NCI-H2196 treated with DMSO at 0.1 percent for 48 hours (cell line): ENCODE data around the gene NDUFB2.
"Not testable (repeated sequence)": the region's sequence is repeated elsewhere in the genome, so short reads cannot be mapped to it uniquely, and the experiment has no call there.

ENCODE experiments used
- DNase-seq: peaks from one replicate; lab custom pipeline; 2025; ENCODE audit not compliant: unreplicated experiment; lab: John Stamatoyannopoulos, UW

NDUFB2 gene

DNA sequence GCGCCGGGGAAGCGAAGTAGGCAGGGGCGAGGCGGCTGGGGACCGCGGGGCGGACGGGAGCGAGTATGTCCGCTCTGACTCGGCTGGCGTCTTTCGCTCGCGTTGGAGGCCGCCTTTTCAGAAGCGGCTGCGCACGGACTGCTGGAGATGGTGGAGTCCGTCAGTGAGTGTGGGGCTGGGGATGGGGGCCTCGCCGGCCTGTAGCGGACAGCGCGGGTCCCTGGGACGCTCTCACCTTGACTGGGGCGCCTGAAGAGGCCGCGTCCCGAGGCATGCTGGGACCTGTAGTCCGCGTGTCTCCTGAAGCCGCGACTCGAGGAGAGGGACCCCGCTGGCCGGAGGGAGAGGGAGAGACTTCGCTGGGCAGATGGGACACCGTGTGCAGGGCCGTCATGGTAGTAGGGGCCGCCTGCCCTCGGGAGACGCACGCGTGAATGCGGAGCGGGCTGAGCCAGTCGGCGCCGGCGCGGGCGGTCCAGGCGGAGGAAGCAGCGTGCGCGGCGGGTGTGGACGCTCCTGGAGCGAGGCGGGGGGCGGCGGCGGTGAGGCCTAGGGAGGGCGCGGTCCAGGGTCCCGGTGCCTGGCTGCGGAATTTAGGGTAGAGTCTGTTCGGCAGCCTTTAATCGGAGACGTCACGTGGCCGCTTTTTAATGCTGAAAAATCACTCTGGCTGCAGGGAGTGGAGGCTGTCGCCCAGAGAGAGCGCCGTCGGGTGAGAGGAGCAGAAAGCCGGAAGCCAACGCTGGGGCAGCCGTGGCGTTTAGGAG is at the start of gene NDUFB2:
TSS of gene NDUFB2 (plus strand) at position 29 of the 767 bp plus-strand sequence. CDS start at position 66, 37 bp downstream.
- peak; percentile 83 for DNase-seq

DNA sequence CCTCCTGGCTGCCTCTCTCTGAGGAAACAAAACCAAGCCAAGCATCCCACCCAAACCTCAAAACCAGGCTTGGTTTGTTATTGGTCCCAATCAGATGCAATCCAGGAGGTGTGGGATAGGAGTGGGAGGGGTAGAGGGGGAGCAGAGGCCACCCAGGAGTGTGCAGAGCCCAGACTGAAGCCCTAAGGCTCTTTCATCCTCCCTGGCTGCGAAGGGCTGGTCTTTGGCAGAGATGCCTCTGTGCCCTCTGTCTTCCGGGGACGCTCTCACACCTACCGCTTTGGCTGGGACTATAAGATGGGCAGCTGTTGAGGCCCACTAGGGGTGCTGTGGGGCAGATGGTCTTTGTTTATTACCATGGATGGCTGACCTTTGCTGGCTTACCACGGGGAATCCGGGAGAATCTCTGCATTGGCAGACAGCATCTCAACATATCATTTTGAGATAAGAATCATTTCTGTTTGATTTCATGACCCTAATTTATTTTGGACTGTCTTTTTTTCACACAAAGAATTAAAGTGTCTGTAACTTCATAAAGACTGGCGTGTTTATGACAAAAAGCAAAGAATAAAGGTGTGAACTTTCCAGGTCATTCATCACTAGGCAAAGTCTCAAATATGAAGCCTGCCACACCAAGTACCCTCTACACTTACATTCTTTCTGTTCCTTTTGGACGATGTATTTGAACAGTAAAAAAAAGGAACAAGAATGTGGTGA is 49.4 kb upstream of the NDUFB2 start:
- peak; percentile 27 for DNase-seq

DNA sequence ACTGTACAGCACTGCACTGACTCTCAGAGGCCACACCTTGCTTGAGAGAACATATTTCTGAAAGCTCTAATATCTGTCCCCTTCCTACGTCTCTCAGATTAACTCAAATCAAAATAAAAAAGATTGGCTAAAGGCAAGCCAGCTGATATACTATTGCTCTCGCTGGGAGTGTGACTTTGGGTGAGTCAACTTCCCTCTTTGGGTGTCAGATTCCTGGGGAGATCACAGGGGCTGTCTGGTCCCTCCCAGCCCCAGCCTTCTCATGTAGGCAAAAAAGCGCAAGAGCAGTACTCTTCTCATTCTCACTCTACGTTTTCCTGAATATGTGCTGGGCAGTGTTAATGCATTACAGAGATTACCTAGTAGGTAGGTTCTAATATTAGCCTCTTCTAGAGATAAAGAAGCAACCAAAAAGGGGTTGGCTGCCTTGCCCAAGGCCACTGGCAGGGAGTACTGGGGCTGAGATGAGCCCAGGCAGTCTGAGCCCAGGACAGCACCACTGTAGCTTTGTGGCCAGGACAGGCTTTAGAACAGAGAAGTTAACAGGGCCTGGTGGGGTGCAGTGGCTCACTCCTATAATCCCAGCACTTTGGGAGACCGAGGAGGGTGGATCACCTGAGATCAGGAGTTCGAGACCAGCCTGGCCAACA is 46.8 kb upstream of the NDUFB2 start:
- DNase-seq = no peak

DNA sequence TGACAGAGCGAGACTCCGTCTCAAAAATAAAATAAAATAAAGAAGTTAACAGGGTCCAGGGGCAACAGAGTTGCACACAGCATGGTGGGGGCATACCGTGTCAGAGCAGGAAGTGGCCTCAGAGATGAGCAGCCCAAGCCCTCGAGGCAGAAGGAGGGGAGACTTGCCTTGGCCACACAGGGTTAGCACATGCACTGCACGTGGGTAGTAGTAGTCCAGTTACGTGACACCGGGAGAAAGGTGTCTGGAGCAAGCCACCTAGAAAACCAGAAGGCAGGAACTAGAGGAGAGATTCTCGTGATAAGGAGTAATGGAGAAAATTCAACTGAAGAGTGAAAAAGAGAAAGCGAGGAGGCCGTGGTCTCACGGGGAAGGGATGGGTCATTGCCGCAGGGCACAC is 46.1 kb upstream of the NDUFB2 start:
- no peak for DNase-seq

DNA sequence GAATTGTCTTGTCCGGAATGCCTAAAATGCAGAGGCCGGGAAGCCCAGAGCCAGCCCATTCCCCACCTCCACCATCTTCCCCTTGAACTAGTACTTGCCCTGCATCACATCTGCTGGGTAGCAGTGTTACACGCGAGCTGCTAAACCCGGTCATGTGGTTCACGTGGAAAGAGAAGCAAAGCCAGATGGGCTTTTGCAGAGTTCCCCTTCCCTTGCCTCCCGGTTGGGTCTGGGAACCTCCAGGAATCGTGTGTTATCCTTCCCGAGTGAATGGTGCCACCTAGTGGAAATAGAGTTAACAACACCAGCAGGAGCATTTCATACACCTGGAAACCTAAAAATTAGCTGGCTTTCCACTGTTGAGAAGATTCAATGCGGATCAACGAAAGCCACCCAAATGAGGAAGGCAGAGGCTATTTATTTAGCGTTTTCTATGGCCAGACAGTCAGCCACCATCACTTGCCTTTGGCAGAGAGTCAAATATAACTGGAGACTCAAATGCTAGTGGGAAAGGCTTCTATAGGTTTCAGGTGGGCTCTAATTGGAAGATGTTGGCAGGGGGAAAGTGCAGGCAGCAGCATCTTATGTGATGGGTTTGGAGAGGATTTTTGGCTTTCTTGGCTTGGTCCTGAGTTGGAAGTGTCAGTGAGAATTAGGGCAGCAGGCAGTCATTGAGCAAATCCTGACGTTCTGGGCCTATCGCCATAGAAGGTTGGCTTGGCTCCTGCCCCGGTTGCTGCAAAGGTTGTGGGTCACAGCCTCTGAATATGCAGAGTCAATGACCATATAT is 43.0 kb upstream of the NDUFB2 start:
- peak; percentile 64 for DNase-seq

DNA sequence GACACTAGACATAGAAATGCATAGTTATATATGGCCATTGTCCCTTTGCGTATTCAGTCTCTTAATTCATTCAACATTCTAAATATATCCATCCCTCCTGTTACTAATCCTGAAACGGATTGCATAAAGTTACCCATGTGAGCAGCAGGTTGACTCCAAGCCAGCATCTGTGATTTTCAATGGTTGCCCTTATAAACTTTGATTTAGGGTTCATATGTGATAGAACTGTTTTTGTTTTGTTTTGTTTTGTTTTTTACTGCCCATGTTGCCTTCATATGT is 42.5 kb upstream of the NDUFB2 start:
- no peak for DNase-seq

DNA sequence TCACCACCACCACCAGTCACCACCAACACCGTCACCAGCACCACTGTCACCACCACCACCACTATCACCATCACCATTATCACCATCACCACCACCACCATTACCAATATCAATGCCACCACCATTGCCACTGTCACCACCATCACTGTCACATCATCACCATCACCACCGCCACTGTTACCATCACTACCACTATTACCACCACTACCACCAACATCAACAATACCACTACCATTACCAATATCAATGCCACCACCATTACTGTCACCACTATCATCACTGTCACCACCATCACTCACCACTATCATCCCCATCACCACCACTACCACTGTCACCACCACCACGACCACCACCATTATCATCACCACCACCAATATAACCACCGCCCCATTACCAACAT is 41.8 kb upstream of the NDUFB2 start:
- no peak for DNase-seq

DNA sequence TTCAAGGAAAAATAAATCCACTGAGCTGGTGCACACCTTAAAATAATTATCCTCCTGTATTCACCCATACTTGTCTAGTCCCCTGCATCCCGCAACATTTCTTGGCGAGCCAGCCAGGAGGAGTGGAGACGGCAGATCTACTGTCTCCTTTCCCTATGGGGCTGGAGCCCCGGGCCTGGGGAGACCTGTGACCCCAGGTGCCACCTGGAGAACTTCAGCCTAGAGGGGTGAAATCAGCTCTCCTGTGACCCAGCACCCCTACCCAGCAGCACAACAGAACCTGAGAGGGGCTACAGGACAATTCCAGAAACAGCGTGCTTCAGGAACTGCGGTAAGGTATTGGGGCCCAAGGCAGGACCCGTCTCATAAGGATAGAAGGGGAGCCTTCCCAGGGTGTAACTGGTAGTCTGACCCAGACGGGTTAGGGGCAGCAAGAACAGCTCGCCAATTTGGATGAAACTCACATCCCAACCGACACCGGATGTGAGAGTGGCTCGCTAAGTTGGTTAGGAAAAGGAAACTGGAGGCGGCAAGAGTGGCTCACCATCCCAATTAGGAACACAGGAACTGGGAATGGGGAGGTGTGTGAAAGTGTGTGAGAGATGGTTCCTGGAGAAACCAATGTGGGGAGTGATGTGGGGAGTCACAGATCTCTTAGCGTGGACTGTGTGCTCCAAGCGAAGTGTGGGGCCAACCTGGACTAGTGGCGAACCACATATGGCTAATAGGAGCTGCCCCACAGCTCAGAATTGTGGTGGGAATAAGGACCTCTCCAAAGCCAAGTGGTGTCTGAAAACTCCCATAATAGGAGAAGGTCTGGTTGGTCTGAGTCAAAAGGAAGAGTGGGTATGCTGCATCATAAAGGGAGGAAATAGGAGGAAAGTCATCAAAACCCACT is 40.7 kb upstream of the NDUFB2 start:
- DNase-seq = no peak

DNA sequence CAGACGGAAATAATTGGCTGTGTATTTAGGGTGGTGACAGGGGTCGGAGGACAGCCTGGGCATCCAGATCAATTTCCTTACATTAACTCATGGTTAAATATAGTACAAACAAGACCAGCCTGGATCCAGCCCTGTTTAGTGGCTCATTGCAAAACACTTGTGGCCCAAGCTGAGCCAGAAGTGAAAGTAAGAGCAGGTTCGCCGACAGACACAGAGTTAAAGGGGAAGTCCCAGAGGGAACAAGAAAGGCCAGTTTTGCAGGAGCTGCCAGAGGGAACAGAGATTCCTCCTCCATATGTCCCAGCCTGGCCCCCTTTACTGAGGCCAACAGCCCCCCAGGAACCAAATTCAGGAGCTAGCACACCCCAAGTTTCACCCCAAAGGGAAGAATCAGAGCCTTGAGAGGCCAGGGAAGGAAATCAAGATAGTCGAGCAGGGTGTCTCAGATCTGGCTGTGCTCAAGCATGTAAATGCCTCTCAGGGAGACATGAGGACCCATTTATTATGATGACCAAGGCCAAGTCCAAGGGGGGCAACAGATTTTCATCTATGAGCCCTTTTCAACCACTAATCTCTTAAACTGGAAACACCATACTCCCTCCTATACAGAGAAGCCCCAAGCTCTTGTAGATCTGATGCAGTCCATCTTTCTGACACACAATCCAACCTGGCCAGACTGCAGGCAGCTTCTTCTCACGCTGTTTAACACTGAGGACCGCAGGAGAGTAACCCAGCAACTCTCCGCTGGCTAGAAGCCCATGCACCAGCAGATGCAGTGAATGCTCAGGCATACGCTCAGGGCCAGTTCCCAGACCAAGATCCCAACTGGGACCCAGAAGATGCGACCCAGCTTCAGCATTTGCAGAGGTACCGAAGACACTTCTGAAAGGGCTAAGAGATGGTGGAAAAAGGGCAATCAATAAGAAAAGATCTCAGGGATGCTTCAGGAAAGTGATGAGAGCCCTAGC is 39.7 kb upstream of the NDUFB2 start:
- DNase-seq = peak; percentile 48

DNA sequence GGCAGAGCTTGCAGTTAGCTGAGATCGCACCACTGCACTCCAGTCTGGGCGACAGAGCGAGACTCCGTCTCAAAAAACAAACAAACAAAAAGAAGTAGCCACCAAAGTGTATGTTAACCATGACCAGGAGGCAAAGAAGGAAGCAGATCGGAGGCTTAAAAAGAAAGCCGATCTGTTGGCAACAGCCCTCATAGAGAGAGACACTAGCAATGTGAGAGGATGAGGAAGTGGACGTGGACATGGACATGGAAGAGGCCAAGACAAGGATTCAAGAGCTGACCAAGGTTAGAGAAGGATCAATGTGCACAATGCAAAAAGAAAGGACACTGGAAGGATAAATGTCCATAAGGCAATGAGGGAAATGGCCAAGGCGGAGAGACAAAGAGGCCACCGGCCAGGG is 38.6 kb upstream of the NDUFB2 start:
- DNase-seq = no peak

DNA sequence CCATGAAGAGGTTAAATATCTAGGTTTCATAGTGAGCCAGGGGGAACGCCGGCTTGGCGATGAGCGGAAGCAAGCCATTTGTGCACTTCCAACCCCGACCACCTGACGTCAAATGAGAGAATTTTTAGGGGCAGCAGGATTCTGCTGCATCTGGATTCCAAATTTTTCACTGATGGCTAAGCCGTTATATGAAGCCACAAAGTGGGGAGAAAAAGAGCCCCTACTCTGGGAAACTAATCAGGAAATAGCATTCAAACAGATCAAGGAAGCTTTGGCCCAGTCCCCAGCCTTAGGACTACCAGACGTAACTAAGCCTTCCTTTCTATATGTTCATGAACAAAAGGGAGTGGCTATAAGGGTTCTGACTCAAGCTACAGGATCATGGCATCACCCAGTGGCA is 36.7 kb upstream of the NDUFB2 start:
- no peak for DNase-seq

DNA sequence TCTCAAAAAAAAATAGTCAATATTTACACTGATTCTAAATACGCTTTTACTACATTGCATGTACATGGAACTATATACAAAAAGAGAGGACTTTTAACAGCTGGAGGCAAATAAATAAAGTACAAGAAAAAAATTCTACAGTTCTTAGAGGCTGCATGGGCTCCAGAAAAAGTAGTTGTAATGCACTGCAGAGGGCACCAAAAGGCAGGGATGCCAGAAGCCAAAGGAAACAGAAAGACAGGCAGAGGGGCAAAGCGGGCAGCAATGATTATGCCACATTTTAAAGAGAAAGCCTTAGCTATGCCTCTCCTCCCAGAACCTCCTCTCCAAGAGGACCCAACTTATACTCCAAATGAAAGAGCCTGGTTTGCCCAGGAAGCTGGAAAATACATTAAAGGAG is 35.4 kb upstream of the NDUFB2 start:
- no peak for DNase-seq

DNA sequence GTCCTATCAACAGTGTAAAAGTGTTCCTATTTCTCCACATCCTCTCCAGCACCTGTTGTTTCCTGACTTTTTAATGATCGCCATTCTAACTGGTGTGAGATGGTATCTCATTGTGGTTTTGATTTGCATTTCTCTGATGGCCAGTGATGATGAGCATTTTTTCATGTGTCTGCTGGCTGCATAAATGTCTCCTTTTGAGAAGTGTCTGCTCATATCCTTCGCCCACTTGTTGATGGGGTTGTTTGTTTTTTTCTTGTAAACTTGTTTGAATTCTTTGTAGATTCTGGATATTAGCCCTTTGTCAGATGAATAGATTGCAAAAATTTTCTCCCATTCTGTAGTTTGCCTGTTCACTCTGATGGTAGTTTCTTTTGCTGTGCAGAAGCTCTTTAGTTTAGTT is 33.6 kb upstream of the NDUFB2 start:
- DNase-seq = not testable (repeated sequence)

DNA sequence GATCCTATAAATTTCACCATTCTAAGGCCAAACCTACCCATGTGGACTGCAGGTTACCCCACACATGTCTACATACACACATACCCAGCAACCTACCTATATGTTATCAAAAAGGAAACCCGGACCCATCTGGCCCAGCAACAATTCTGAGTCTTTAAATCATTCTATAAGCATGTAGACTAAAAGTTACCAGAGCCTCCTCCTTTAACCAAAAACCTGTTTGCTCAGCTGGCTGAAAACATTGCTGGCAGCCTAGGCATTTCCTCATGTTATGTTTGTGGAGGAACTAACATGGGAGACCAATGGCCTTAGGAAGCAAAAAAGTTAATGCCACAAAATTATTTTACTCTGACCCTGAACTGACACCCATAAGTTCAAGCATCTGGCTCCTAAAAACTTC is 29.0 kb upstream of the NDUFB2 start:
- DNase-seq = no peak

DNA sequence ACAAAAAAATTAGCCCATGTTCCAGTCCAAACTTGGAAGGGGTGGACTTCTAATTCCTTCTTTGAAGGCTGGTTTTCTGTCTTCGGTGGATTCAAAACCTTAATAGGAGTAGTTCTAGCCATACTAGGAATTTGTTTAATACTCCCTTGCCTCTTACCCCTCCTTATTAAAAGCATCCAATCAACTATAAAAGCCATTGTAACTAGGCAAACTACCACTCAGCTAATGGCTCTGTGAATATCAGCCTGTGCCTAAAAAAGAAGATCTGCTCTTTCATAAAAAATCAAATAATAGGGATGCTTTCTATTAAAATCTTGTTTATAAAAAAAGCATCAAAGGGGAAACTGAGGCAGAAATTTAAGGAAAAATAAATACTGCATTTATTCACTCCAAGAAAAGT is 27.9 kb upstream of the NDUFB2 start:
- no peak for DNase-seq

DNA sequence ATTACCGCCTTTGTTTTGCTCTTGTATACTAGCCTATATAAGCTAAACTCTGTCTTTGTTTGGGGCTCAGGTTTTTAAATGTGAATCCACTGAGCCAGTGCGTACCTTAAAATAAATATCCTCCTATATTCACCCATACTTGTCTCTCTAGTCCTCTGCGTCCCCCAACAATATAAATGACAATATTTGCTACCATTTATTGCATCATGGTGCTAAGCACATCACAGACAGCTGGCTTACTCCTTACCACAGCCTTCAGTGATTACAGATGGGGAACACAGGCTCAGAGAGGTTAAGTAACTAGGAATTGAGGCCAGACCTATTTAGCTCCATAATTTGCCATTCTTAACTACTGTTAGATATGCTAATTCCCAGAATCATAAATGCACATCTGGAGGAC is 27.2 kb upstream of the NDUFB2 start:
- no peak for DNase-seq

DNA sequence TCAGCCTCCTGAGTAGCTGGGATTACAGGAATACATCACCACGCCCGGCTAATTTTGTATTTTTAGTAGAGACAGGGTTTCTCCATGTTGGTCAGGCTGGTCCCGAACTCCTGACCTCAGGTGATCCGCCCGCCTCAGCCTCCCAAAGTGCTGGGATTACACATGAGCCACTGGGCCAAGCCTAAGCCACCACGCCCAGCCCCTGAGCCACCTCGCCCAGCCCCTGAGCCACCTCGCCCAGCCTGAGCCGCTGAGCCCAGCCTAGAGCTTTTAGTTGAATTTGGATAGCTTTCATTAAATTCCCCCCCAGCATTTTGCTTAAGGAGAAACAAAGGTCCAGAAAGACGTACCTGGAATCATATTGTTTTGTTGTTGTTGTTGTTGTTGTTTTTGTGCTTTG is 26.6 kb upstream of the NDUFB2 start:
- DNase-seq = not testable (repeated sequence)

DNA sequence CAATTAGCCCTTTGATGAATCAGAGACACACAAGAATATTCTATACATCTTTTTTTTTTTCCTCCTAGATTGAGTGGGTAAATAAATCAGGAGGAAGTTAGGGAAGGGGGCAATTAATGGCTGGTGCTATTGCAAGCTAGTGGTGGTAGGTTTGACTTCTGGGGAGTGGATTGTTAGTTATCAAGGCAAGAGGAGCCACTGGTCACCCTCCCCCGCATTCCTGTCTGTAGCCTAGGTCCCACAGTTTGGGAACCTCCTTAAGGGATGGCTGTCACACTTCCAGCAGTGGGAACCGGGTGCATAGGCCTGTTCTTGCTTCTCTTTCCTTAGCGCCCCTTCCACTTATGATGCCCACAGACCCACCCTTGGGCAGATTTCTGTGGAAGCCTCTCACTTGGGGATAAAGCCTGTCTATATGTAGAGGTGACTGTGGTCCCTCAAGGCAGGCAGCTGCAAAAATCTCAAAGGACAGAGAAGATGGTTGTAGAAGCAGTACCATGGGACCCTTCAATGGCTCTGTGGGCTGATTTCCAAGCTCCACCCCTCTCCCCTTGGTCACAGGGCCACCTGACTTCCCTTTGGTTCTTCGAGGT is 26.1 kb upstream of the NDUFB2 start:
- no peak for DNase-seq

DNA sequence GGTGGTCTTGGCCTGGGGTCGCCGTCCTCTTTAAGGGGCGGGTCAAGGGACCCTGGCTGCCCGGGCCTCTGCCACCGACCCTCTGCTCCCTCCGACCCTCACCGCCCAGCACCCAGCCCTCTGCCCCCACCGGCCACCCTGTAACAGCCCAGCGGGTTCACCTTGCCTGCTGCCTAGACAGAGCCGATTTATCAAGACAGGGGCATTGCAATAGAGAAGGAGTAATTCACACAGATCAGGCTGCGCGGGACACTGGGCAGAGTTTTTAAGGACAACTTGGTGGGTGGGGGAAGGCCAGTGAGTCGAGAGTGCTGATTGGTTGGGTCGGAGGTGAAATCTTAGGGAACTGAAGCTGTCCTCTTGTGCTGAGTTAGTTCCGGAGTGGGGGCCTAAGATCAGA is 24.5 kb upstream of the NDUFB2 start:
- DNase-seq = no peak
